Cortex of kidney (tissue), 1 donor: ENCODE results near the gene FAF1.
"Not testable (repeated sequence)": the region's sequence is repeated elsewhere in the genome, so short reads cannot be mapped to it uniquely, and the experiment has no call there.

ENCODE experiments used
- DNase-seq: peaks from one replicate; lab custom pipeline; 2025; lab: John Stamatoyannopoulos, UW

FAF1 gene

DNA sequence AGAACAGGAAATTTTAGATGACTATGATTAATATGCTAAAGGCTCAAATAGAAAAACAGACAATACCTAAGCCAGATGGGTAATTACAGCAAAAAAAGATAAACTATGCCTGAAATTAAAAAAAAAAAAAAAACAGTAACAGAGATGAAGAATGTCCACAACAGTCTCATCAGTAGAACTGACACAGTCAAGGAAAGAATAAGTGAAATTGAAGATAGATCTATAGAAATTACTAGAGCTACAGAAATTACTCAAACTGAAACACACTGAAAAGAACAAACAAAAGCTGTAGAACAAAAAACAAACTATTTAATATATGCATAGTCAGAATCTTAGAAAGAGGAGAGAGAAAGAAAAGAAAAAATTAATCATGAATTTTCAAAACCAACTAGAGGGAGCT, 112.8 kb downstream of the FAF1 start:
- DNase-seq, result no peak

DNA sequence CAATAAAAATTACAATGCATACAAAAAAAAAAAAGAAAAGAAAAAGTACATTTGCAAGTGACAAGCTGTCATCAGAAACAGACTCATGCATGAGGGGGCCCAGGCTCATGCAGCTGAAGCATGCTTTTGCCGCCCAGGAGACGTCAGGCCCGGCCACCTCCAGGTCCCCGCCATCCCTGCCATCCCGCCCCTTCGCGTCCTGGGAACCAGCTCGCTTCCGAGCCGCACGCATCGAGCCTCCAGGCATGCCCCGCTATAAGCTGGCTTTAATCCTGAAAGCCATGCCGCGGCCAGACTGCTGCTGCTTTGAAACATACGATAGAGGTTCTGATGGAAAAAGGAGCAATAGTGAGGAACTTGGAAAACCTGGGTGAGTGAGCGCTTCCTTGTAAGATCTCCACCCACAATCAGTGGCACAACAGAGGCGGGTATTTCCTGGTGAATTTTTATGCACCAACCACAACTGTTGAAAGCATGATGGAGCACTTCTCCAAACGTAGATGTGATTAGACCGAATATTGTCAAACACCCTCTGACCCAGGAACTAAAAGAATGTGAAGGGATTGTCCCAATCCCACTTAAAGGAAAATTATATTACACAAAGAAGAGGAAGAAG, 113.7 kb downstream of the FAF1 start:
- no peak for DNase-seq

DNA sequence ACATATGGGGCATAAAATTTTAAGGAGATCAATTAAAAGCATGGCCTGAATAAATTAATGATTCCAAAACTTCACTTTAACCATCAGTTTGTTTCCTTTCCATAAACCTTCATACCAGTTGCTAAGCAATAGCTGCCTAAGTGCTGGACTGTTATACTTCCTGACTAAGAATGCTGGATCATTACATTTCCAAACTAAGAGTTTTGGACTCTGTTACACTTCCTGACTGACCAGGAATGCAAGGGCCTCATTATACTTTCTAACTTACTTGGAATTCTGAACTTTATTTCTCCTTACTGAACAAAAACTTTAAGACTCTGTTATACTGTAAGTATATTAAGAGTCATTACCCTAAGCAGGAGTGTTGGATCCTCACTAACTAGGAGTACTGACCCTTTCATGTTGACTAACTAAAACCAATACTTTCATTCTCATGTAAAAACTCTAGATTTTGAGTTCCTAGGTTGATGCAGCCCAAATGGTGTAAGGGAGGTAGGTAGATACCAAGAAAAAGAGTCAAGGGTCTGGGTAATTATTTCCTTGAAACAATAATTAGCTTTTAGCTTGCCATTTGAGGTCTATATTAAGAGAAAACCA, 118.2 kb downstream of the FAF1 start:
- DNase-seq, result no peak

DNA sequence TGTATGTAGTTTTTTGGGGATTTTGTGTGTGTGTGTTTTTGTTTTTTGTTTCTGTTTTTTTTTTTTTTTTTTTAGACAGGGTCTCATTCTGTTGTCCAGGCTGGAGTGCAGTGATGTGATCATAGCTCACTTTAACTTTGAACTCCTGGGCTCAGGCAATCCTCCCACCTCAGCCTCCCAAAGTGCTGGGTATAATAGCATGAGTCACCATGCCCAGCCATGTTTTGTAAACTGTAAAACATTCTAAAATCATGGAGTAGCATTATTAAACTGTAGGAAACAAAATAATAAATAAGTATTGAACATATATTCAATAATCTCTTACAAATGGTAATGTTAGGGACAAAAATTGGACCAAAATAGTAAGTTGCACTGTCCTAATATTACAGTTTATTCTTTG, 124.0 kb downstream of the FAF1 start:
- no peak for DNase-seq

DNA sequence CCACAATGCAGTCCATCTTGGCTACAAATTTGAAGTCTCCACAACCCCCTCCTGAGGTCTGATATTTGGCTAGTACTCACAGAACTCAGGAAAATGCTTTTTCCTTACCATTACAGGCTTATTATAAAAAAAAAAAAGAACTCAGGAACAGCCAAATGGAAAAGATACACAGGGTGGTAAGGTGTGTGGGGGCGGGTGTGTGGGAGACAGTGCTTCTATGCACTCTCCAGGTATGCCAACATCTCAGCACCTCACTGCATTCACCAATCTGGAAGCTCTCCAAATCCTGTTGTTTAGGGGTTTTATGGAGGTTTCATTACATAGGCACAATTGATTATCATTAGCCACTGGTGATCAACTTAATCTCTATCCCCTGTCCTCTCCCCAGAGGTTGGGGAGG, 126.9 kb downstream of the FAF1 start:
- DNase-seq, result no peak

DNA sequence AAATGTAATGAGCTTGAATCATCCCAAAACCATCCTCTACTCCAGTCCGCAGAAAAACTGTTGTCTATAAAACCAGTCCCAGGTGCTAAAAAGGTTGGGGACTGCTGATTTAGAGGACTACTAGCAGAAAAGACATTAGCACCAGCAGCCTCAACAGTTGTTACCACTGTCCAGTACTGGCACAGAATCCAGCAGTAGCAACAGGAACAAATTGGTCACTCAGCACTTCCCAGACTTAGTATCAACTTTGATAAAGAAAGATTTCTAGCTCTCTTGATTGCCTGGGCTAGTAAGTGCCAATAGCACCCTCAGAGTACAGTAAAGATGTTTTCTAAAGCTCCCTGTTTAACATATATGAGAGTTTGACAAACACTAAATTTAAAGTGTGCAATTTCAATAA, 127.9 kb downstream of the FAF1 start:
- DNase-seq, result no peak

DNA sequence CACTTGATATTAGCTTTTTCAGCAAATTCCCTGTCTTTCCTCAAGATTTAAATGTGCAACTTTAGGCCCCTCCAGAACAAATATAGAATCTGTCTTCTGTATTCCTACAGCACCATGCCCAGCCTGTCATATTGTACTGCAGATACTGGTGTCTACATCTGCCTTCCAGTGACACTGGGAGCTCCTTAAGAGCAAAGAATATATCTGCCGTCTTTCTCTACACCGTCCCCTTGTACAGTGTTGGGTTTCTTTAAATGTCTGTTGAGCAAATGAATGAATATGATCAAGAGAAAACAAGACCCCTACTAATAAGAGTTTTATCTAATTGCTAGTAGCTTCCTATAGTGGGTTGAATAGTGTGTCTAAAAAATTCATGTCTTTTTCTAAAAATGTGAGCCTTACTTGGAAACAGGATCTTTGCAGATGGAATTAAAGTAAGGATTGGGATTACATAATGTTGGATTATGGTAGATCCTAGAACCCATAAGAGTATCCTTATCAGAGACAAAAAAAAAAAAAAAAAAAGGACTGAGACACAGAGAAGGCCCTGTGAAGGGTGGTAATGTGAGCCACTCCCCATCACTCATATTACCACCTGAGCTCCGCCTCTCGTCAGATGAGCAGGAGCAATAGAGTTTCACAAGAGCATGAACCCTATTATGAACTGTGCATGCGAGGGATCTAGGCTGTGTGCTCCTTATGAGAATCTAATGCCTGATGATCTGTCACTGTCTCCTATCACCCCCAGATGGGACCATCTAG, 128.6 kb downstream of the FAF1 start:
- DNase-seq, result no peak

DNA sequence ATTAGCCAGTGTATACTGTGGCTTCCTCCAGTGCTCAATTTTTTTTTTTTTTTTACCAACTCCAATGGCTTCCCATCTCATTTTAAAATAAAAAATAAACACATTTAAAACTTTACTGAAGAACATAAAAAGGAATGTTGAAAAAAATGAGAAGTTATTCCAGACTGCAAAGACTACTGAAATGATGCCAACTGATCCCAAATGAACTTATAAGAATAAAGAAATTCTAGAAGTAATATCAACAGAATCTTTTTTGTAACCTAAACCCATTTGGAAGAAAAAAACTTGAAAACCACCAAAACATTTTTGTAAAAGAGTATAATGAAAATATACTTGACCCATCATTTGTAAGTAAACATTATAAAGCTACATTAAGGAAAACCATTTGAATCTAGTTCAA, 129.4 kb downstream of the FAF1 start:
- no peak for DNase-seq

DNA sequence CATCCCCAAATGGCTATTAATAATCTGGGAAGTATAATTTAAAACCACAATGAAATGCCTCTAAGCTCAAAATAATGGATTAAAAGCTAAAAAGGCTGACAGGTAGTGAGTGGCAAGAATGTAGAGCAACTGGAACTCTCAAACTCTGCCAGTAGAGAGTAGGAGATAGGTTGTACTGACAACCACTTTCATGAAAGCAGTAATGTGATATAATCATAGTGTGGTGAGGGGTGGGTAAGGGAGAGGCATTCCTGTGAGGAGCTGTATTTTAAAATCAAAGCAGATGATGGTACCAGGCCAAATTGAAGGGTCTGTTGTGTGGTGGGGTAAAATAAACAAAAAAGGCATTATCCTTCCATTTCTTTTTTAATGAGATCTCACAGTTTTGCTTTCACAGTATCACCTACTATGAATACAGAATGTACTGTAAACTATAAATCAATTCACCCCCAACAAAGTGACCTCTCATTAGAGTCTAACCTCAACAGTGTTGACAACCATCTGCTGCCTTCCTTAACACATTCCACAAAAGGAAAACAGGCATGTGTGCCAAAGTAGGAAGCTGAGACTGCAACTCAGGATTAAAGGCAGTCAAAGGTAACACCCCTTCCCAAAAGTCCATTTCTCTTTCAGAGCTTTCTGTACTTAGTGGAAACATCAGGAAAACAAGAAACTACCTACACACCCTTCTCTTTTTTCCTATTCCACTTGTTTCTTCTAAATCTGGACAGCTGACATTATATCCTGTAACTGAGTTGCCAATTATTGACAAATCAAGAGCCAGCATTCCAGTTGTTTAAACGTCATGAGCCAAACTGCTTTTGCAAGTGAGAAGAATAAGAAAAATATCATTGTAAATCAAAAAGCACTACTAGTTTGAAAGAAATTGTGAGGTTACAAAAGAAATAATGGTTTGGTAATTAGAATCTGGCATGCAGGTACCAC, 130.8 kb downstream of the FAF1 start:
- no peak for DNase-seq

DNA sequence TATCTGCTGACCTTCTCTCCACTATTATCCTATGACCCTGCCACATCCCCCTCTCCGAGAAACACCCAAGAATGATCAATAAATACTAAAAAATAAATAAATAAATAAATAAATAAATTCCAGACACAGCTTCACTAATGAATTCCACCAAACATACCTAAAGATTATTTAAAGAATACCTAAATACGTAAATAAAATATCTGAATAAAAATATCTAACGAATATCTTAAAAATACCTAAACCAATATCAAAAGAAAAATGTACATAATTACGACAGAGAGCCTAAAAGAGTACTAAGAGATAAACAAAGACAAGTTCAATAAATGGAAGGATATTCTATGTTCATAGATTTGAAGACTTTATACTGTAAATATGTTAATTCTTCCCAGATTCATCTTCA, 132.5 kb downstream of the FAF1 start:
- no peak for DNase-seq

DNA sequence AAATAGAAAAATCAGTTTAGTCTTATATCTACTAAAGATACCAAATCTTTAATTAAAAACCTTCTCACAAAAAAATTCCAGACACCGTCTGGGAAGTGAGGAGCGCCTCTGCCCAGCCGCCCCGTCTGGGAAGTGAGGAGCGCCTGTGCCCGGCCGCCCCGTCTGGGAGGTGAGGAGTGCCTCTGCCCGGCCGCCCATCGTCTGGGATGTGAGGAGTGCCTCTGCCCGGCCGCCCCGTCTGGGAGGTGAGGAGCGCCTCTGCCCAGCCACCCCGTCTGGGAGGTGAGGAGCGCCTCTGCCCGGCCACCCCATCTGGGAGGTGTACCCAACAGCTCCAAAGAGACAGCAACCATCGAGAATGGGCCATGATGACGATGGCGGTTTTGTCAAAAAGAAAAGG, 133.3 kb downstream of the FAF1 start:
- not testable (repeated sequence) for DNase-seq

DNA sequence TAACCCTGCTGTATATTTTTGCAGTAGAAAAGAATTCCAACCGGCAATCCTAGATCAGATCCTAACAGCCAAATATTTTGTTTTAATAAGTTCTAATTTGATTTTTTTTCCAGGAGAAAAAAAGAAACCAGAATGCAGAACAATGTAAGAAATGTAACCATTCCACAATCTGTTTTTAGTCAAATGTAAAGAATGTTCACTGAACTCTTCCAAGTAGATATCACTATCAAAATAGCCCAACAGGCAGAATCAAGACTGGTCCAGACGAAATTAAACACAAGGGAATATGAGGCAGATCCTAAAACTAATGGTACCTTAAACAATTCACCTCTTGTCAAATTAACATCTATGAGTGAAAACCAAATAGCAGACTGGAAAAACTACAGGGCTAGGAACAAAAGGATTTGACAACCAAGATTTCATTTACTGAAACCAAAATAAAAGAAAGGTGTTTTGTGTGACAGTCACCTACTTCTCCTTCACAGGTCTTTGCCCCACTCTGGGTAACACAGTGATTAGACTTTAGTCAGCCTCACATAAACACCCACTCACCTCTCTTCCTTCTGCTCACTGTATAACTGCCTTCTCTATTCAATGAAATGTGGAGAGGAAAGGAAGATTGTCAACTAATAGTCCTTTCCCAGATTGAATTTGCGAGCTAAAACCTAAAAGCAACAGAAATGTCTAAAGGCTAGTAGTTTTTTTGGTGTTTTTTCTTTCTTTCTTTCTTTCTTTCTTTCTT, 137.9 kb downstream of the FAF1 start:
- DNase-seq, result no peak

DNA sequence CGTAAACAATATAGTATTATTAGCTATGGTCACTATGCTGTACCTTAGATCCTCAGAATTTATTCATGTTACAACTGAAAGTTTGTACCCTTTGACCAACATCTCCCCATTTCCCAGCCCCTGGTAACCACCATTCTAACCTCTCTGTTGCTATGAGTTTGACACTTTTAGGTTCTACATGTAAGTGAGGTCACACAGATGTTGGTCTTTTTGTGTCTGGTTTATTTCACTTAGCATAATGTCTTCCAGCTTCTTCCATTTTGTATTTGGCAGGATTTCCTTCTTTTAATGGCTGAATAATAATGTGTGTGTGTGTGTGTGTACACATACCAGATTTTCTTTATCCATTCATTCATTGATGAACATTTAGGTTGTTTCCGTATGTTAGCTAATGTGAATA, 139.5 kb downstream of the FAF1 start:
- DNase-seq, result no peak

DNA sequence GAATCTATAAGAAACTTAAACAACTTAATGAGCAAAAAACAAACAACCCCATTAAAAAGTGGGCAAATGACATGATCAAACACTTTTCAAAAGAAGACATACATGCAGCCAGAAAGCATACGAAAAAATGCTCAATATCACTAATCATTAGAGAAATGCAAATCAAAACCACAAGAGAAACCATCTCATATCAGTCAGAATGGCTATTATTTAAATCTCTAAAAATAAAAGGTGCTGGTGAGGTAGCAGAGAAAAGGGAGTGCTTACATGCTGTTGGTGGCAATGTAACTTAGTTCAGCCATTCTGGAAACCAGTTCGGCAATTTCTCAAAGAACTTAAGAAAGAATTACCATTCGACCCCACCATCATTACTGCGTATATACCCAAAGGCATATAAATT, 147.7 kb downstream of the FAF1 start:
- DNase-seq, result no peak

DNA sequence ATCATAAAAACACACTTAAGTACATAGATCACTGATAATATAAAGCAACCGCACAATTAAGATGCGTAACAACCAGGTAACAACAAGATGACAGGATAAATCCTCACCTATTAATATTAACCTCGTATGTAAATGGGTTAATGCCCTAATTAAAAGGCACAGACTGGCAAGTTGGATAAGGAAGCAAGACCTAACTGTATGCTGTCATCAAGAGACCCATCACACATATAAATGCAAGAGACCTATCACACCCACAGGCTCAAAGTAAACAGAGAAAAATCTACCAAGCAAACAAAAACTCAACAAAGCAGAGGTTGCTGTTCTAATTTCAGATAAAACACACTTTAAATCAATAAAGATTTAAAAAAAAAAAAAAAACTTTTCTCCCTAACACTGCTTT, 151.8 kb downstream of the FAF1 start:
- no peak for DNase-seq

DNA sequence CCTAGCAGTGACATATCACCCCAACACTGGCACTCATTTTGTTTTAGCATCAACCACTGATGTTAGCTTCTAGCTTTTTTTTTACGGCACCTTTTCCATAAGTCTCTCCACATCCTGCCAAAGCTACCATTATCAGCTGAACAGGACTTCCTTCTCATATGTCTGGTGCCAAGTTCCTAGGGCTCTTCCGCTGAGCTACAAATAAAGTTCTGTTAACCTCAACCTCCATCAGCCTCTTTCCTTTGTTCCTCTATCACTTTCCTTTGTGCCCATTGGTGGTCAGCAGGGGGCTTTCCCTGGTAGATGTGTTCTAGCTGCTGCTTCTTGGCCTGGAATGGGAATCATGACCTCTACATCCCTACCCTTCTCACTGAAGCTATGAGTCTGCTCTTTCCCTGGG, 163.8 kb downstream of the FAF1 start:
- no peak for DNase-seq

DNA sequence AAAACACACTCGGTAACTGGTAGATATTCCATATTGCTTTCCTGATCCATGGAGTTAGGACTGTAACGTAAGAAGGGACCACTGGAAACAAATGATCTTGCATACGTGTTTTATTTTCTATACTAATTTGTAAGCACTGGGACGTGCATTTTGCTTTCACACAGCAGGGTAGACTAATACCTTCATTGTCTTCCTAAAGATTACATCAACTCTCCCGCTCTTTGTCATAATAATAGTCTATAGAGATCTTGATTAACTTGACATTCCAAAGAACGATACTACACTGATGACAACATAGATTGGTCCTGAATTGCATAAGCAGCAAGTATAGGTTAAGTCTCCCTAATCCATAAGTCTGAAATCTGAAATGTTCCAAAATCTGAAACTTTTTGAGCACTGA, 166.5 kb downstream of the FAF1 start:
- DNase-seq, result no peak

DNA sequence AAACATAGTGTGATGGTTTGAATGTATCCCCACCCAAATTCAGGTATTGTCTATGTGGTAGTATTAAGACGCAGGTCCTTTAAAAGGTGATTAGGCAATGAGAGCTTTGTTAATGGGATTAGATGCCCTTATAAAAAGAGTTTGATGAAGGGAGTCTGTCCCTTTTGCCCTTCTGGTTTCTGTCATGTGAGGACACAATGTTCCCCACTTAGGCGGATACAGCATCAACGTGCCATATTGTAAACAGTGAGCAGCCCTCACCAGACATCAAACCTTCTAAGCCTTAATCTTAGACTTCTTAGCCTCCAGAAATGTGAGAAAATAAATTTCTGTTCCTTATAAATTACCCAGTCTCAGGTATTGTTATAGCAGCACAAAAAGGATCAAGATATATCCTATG, 172.8 kb downstream of the FAF1 start:
- no peak for DNase-seq

DNA sequence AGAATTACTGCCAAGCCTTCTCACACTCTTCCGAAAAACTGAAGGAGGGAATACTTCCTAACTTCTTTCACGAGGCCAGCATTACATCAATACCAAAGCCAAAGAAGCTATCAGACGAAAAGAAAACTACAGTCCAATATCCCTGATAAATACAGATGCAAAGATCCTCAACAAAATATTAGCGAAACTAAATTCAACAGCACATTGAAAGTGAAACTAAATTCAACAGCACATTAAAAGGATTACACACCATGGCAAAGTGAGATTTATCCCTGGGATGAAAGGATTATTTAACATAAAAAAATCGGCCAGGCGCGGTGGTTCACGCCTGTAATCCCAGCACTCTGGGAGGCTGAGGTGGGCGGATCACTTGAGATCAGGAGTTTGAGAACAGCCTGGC, 176.8 kb downstream of the FAF1 start:
- no peak for DNase-seq

DNA sequence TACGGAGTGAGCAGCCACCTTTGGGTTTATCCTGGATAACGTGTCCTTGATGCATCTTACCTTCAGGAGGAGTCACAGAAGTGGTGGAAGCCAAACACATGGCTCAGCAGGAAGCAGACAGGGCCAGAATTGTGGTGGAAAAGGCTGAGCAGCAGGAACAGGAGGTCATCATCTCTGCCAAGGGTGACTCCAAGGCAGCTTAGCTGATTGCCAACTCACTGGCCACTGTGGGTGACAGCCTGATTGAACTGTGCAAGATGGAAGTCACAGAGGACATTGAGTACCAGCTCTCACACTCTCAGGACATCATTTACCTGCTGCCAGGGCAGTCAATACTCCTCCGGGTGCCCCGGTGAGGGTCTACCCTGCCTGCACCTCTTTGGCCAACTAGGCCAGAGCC, 179.3 kb downstream of the FAF1 start:
- DNase-seq, result no peak

DNA sequence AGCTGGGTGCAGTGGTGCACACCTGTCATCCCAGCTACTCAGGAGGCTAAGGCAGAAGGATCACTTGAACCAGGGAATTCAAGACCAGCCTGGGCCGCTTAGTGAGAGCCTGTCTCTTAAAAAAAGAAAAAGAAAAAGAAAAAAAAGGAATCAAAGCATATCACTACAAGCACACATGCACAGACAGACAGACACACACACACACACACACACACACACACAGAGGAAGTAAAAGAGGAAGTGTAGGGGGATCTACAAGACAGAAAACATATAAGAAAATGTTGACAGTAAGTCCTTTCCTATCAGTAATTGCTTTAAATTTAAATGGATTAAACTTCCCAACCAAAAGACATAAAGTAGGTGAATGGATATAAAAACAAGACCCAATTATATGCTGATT, 180.3 kb downstream of the FAF1 start:
- no peak for DNase-seq

DNA sequence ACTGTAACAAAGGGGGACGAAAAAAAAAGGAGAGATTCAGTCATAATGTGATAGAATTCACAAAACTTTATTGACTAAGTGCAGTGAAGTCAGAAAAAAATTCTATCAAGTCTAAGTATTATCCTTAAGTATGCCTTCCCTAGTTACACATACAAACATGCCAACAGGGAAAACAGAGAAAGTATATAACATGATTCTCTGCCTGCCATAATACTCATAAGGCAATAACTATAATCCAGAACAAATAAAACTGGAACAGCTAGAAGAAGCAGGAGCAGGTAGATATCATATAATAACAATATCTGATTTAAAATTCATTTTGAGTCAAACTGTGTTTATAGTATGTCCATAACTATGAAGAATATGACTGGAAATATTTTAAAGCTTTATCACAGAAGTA, 184.3 kb downstream of the FAF1 start:
- no peak for DNase-seq
